GOT3 (cell line): ENCODE data around the gene IL1R2.
A peak's percentile ranks its signal among the peaks of the same experiment; 100 is the strongest.
"Not testable (repeated sequence)": the region's sequence is repeated elsewhere in the genome, so short reads cannot be mapped to it uniquely, and the experiment has no call there.

Source experiments
- DNase-seq: peaks from one replicate; lab custom pipeline; 2025; ENCODE audit warnings: mixed read lengths; lab: John Stamatoyannopoulos, UW

Gene IL1R2

GRCh38 chr2:102061962-102062795, 70.4 kb downstream of the IL1R2 start:
- DNase-seq = no peak

GRCh38 chr2:102062802-102063201, 71.0 kb downstream of the IL1R2 start:
- no peak for DNase-seq

GRCh38 chr2:102063487-102063911, 71.7 kb downstream of the IL1R2 start:
- no peak for DNase-seq

GRCh38 chr2:102063941-102064678, 72.3 kb downstream of the IL1R2 start:
- peak; percentile 53 for DNase-seq

- DNase-seq = no peak
These were observed 73.2 kb downstream of the IL1R2 start for GRCh38 chr2:102064679-102065674.

GRCh38 chr2:102065675-102066252, 74.0 kb downstream of the IL1R2 start:
- no peak for DNase-seq

- DNase-seq = no peak
These were observed 74.8 kb downstream of the IL1R2 start for GRCh38 chr2:102066554-102066953.

- not testable (repeated sequence) for DNase-seq
These were observed 76.4 kb downstream of the IL1R2 start for GRCh38 chr2:102068126-102068525.

GRCh38 chr2:102069311-102069974, 77.7 kb downstream of the IL1R2 start:
- DNase-seq = no peak

- no peak for DNase-seq
These were observed 78.4 kb downstream of the IL1R2 start for GRCh38 chr2:102070058-102070642.

- no peak for DNase-seq
These were observed 81.0 kb downstream of the IL1R2 start for GRCh38 chr2:102072741-102073140.

- DNase-seq = no peak
These were observed 81.5 kb downstream of the IL1R2 start for GRCh38 chr2:102073168-102073724.

GRCh38 chr2:102074152-102074783, 82.5 kb downstream of the IL1R2 start:
- no peak for DNase-seq

GRCh38 chr2:102075479-102075878, 83.7 kb downstream of the IL1R2 start:
- no peak for DNase-seq

GRCh38 chr2:102076512-102076911, 84.8 kb downstream of the IL1R2 start:
- no peak for DNase-seq
